DND-41 (cell line): ENCODE data around the gene GSG1L.

Experiments used
- CTCF ChIP-seq: IDR thresholded peaks from 2 replicates; pipeline ENCODE4 v1.5.1; 2012; ENCODE audit warnings: borderline replicate concordance, low read length, moderate library complexity, mild to moderate bottlenecking; ENCODE audit not compliant: poor library complexity, severe bottlenecking; ENCODE audit errors: extremely low read depth
- EZH2 ChIP-seq: IDR thresholded peaks from 3 replicates; pipeline ENCODE4 v1.6.1; 2012; ENCODE audit warnings: borderline replicate concordance, low read depth, mild to moderate bottlenecking, moderate library complexity, low read length, inconsistent platforms; ENCODE audit not compliant: severe bottlenecking

- TF ChIP-seq CTCF (no peak), EZH2 (no peak)
These were observed 52.3 kb downstream of the GSG1L start for GRCh38 chr16:28011223-28011622.
